ENCODE data around the gene SLC11A2. TPM values are rescaled to one million over a fixed set of nuclear protein-coding genes. Genes with fewer than 3 reads are reported as not detected.

SLC11A2 gene
- total and polyA plus RNA-seq, 9 of the 15 experiments (the other 6 are each of a cell fraction or from before 2014, with no cell fraction given) = 21.1 to 54.0 (median 32.9) TPM

- TF ChIP-seq ZNF778 (CRISPR knock-in tag; IDR thresholded peaks at IDR 0.05) = no peak
- TF ChIP-seq ZBTB26 (CRISPR knock-in tag; IDR thresholded peaks at IDR 0.05) = no peak
- no peak for TF ChIP-seq ZBTB5 (IDR thresholded peaks at IDR 0.05)
- no peak for TF ChIP-seq MXI1 (IDR thresholded peaks at IDR 0.05; ENCODE audit: low read depth, low read length)
- TF ChIP-seq ZEB2 (IDR thresholded peaks at IDR 0.05) = no peak
- no peak for TF ChIP-seq NR3C1 (CRISPR knock-in tag; IDR thresholded peaks at IDR 0.05)
- no peak for TF ChIP-seq TAF9B (IDR thresholded peaks at IDR 0.05; ENCODE audit: partially characterized antibody)
- no peak for TF ChIP-seq RBM22 (IDR thresholded peaks at IDR 0.05; ENCODE audit: low read depth, low read length, poor library complexity, severe bottlenecking)
- Histone ChIP-seq H3K4me1 (replicated peaks in 1 of 2; ENCODE audit: control insufficient read depth in 2 of 2, insufficient read depth in 2 of 2, low read length in 2 of 2) (peaks cover 7 to 12% of the 10 kb centered on the region in 2 experiments; a peak in 3 of 5 replicates), H4K20me1 (replicated peaks; ENCODE audit: control insufficient read depth, insufficient read depth, low read length) (no peaks in the 10 kb centered on the region; the same call in 1 of the 2 replicates), H3K79me2 (ENCODE audit: control insufficient read depth, insufficient read depth, low read length) (no peaks in the 10 kb centered on the region), H2AFZ (ENCODE audit: low read depth, low read length) (no peak overlapping the region), H3K4me2 (ENCODE audit: insufficient read depth, low read length) (no peak overlapping the region), H3K4me3 (no peak overlapping the region), H3K36me3 (ENCODE audit: control insufficient read depth, insufficient read depth, low read length) (peaks cover 71% of the 10 kb centered on the region), H3K9me1 (ENCODE audit: control insufficient read depth, insufficient read depth, low read length) (no peaks in the 10 kb centered on the region), H3K27ac (ENCODE audit: extremely low read depth, low read depth, low read length) (no peak overlapping the region), H3K9me3 (replicated peaks; ENCODE audit: control insufficient read depth, insufficient read depth, low read depth, low read length) (no peaks in the 10 kb centered on the region), H3K27me3 (ENCODE audit: control insufficient read depth in 2 of 2, insufficient read depth in 2 of 2, low read length in 2 of 2) (no peaks in the 10 kb centered on the region), H3K9ac (ENCODE audit: insufficient read depth in 1 of 2, low read depth in 2 of 2, low read length in 2 of 2) (no peak overlapping the region)
- DNase-seq (ENCODE audit: extremely low read depth in 1 of 4, low spot score in 3 of 4) (no peak), FAIRE-seq (no peak), ATAC-seq (no peak)
- 97% methylated on average over 5 of the region's 5 CpGs for WGBS (ENCODE audit: insufficient coverage, low coverage, missing lambda C conversion rate)
- POLR2A ChIA-PET = interaction anchor here (1.6 to 3.2 kb wide), 2 partner anchors 11 to 17 kb away, joined by 5 to 25 read pairs; partner anchors contain the start of gene CSRNP2
- in situ Hi-C loops (cut with MboI) (no loop called here), intact Hi-C loops (cut with micrococcal nuclease) (no loop called here)
- CTCF ChIA-PET (ENCODE audit: low intra/inter-chr PET ratio) = no interaction called here
- no TSS peak for BruUV-seq (replicated peaks)
These were observed 39.3 kb upstream of the SLC11A2 start for GRCh38 chr12:51065530-51065929.
